Smooth muscle cell (in vitro differentiated cells): ENCODE data around the gene PLXNA1. TPM values are rescaled to one million over a fixed set of nuclear protein-coding genes. Genes with fewer than 3 reads are reported as not detected.

ENCODE experiments used
- DNase-seq: peaks from one replicate; lab custom pipeline; 2025; ENCODE audit not compliant: unreplicated experiment; lab: John Stamatoyannopoulos, UW
- H2AFZ ChIP-seq: fragments of 200-600 bp; sonication (generic); 2 replicates; pipeline ENCODE4 v1.6.0; 2016; ENCODE audit warnings: antibody characterized with exemption, low read depth, mild to moderate bottlenecking
- H3F3A ChIP-seq: fragments of 200-600 bp; sonication (generic); 2 replicates; pipeline ENCODE4 v1.6.0; 2017; ENCODE audit warnings: antibody characterized with exemption, low read depth
- H3K27ac ChIP-seq: fragments of 200-600 bp; sonication (generic); 2 replicates; pipeline ENCODE4 v1.5.1; 2016; ENCODE audit warnings: low read depth, mild to moderate bottlenecking
- H3K27me3 ChIP-seq: fragments of 200-600 bp; sonication (generic); 2 replicates; pipeline ENCODE4 v1.6.1; 2016; ENCODE audit warnings: low read depth, mild to moderate bottlenecking
- H3K36me3 ChIP-seq: fragments of 200-600 bp; sonication (generic); 2 replicates; pipeline ENCODE4 v1.5.1; 2016; ENCODE audit warnings: low read depth
- H3K4me1 ChIP-seq: fragments of 200-600 bp; sonication (generic); 2 replicates; pipeline ENCODE4 v1.5.1; 2016; ENCODE audit warnings: low read depth
- H3K4me2 ChIP-seq: fragments of 200-600 bp; sonication (generic); 2 replicates; pipeline ENCODE4 v1.6.0; 2016; ENCODE audit warnings: mild to moderate bottlenecking
- H3K4me3 ChIP-seq: fragments of 200-600 bp; sonication (generic); 2 replicates; pipeline ENCODE4 v1.5.1; 2016; ENCODE audit warnings: mild to moderate bottlenecking
- H3K79me2 ChIP-seq: fragments of 200-600 bp; sonication (generic); 2 replicates; pipeline ENCODE4 v1.6.0; 2016; ENCODE audit warnings: low read depth, mild to moderate bottlenecking
- H3K9ac ChIP-seq: fragments of 200-600 bp; sonication (generic); 2 replicates; pipeline ENCODE4 v1.6.0; 2016; ENCODE audit warnings: low read depth
- H3K9me3 ChIP-seq: fragments of 200-600 bp; sonication (generic); replicated peaks from 2 replicates; pipeline ENCODE4 v1.5.1; 2016; ENCODE audit warnings: low read depth
- H4K20me1 ChIP-seq: fragments of 200-600 bp; sonication (generic); 2 replicates; pipeline ENCODE4 v1.6.0; 2016; ENCODE audit warnings: low read depth
- CTCF ChIP-seq: fragments of 200-600 bp; sonication (generic); IDR thresholded peaks from 2 replicates; pipeline ENCODE4 v1.5.1; 2017; ENCODE audit warnings: borderline replicate concordance, mild to moderate bottlenecking, antibody characterized with exemption; ENCODE audit not compliant: insufficient read depth, poor library complexity, severe bottlenecking
- WGBS: methylation state at CpG from one replicate; pipeline ENCODE4 v1.1.7; 2016; ENCODE audit warnings: low lambda C conversion rate; 5-methylcytosine and 5-hydroxymethylcytosine counted together
- polyA plus RNA-seq: library from polyadenylated mRNA; unstranded; fragments of >200 nt; fragmentation: Nextera tagmentation; extraction: Ambion mirVana; gene quantifications from 2 replicates; pipeline ENCODE4 v1.2.1, GENCODE V29; 2016
- total RNA-seq: library from RNA; depleted of rRNA; stranded (reverse); fragments of >200 nt; gene quantifications from 2 replicates; pipeline ENCODE4 v1.2.3, GENCODE V29; 2014

The PLXNA1 gene
- total and polyA plus RNA-seq, 2 experiments from 2014 or later, result 37.9 to 50.8 TPM

GRCh38 chr3:127027061-127027735 lies 44.3 kb downstream of the PLXNA1 start:
- no peak overlapping the region for H2AFZ ChIP-seq
- H3K27ac ChIP-seq, result no peak overlapping the region
- H3K4me3 ChIP-seq, result no peak overlapping the region
- no peak overlapping the region for H3K4me2 ChIP-seq
- no peaks in the 10 kb centered on the region for H3K4me1 ChIP-seq
- H3K79me2 ChIP-seq, result no peaks in the 10 kb centered on the region
- no peaks in the 10 kb centered on the region for H3K27me3 ChIP-seq
- WGBS, result 99% methylated on average over 21 of the region's 21 CpGs
- peaks cover 9% of the 10 kb centered on the region for H4K20me1 ChIP-seq
- no peaks in the 10 kb centered on the region for H3K36me3 ChIP-seq
- H3K9ac ChIP-seq, result no peak overlapping the region
- TF ChIP-seq CTCF, result no peak
- no peaks in the 10 kb centered on the region for H3F3A ChIP-seq
- DNase-seq, result no peak
- no peaks in the 10 kb centered on the region for H3K9me3 ChIP-seq

GRCh38 chr3:127027811-127028548 lies 45.1 kb downstream of the PLXNA1 start:
- H3K9ac ChIP-seq, result no peak overlapping the region
- no peak for TF ChIP-seq CTCF
- no peak overlapping the region for H2AFZ ChIP-seq
- H3K4me3 ChIP-seq, result no peak overlapping the region
- H4K20me1 ChIP-seq, result peaks cover 9% of the 10 kb centered on the region
- H3K27ac ChIP-seq, result no peak overlapping the region
- no peak overlapping the region for H3K4me2 ChIP-seq
- H3F3A ChIP-seq, result no peaks in the 10 kb centered on the region
- no peaks in the 10 kb centered on the region for H3K79me2 ChIP-seq
- DNase-seq, result no peak
- H3K36me3 ChIP-seq, result no peaks in the 10 kb centered on the region
- H3K4me1 ChIP-seq, result no peaks in the 10 kb centered on the region
- WGBS, result 96% methylated on average over 29 of the region's 29 CpGs
- no peaks in the 10 kb centered on the region for H3K27me3 ChIP-seq
- H3K9me3 ChIP-seq, result no peaks in the 10 kb centered on the region

GRCh38 chr3:127028781-127029657 lies 46.1 kb downstream of the PLXNA1 start:
- no peaks in the 10 kb centered on the region for H3K36me3 ChIP-seq
- no peaks in the 10 kb centered on the region for H3K4me1 ChIP-seq
- no peak overlapping the region for H3K27ac ChIP-seq
- H3K4me2 ChIP-seq, result no peak overlapping the region
- no peak for DNase-seq
- no peaks in the 10 kb centered on the region for H3K27me3 ChIP-seq
- H3K4me3 ChIP-seq, result no peak overlapping the region
- TF ChIP-seq CTCF, result no peak
- 98% methylated on average over 28 of the region's 30 CpGs for WGBS
- peaks cover 9% of the 10 kb centered on the region for H4K20me1 ChIP-seq
- H3K79me2 ChIP-seq, result no peaks in the 10 kb centered on the region
- no peaks in the 10 kb centered on the region for H3F3A ChIP-seq
- H2AFZ ChIP-seq, result no peak overlapping the region
- no peak overlapping the region for H3K9ac ChIP-seq
- no peaks in the 10 kb centered on the region for H3K9me3 ChIP-seq
